ENCODE results near the gene NMD3. TPM values are rescaled to one million over a fixed set of nuclear protein-coding genes. Genes with fewer than 3 reads are reported as not detected.

Gene NMD3
- polyA plus RNA-seq, 1 experiment, result 70.5 TPM

- POLR2A ChIA-PET, result interaction anchor here (0.7 kb wide), 1 partner anchor 46 kb away, joined by 3 read pairs; no protein-coding TSS in a partner anchor
- CTCF ChIA-PET, result interaction anchor here (1.5 kb wide), 1 partner anchor 45 kb away, joined by 5 read pairs; no protein-coding TSS in a partner anchor
- H3K27ac ChIP-seq (ENCODE audit: low read depth, low read length), result no peak overlapping the region
- H3K27me3 ChIP-seq (ENCODE audit: control insufficient read depth, insufficient read depth, low read length), result no peaks in the 10 kb centered on the region
- no peak for DNase-seq (ENCODE audit: low read depth, low spot score)
- H3K9me3 ChIP-seq (ENCODE audit: control insufficient read depth, insufficient read depth, low read length), result peaks cover 3% of the 10 kb centered on the region
- no peak for TF ChIP-seq CTCF (IDR thresholded peaks at IDR 0.05; ENCODE audit: low read depth, low read length)
- H3K4me3 ChIP-seq (ENCODE audit: low read depth, low read length), result no peak overlapping the region
These were observed 46.5 kb downstream of the NMD3 start for GRCh38 chr3:161267646-161268045.

- no peaks in the 10 kb centered on the region for H3K27me3 ChIP-seq (ENCODE audit: control insufficient read depth, insufficient read depth, low read length)
- no peak for DNase-seq (ENCODE audit: low read depth, low spot score)
- peaks cover 3% of the 10 kb centered on the region for H3K9me3 ChIP-seq (ENCODE audit: control insufficient read depth, insufficient read depth, low read length)
- ChIA-PET CTCF (interaction anchor here (0.5 to 1.5 kb wide), 2 partner anchors 46 to 138 kb away, joined by 3 to 5 read pairs; no protein-coding TSS in a partner anchor), POLR2A (no interaction called here)
- TF ChIP-seq CTCF (IDR thresholded peaks at IDR 0.05; ENCODE audit: low read depth, low read length), result no peak
- H3K27ac ChIP-seq (ENCODE audit: low read depth, low read length), result no peak overlapping the region
- H3K4me3 ChIP-seq (ENCODE audit: low read depth, low read length), result no peak overlapping the region
These were observed 47.5 kb downstream of the NMD3 start for GRCh38 chr3:161268601-161269000.

- CTCF ChIA-PET, result interaction anchor here (0.7 to 3.8 kb wide), 7 partner anchors 13 to 585 kb away, joined by 3 to 27 read pairs (median 4); no protein-coding TSS in a partner anchor
- Histone ChIP-seq H3K9me3 (ENCODE audit: control insufficient read depth, insufficient read depth, low read length) (no peaks in the 10 kb centered on the region; the same call in 1 of the 2 replicates), H3K27me3 (ENCODE audit: control insufficient read depth, insufficient read depth, low read length) (no peaks in the 10 kb centered on the region), H3K4me3 (ENCODE audit: low read depth, low read length) (no peak overlapping the region), H3K27ac (ENCODE audit: low read depth, low read length) (no peak overlapping the region)
- POLR2A ChIA-PET, result interaction anchor here (0.7 kb wide), 1 partner anchor 39 kb away, joined by 4 read pairs; no protein-coding TSS in a partner anchor
- DNase-seq (ENCODE audit: low read depth, low spot score), result no peak
- no peak for TF ChIP-seq CTCF (IDR thresholded peaks at IDR 0.05; ENCODE audit: low read depth, low read length)
These were observed 49.9 kb downstream of the NMD3 start for GRCh38 chr3:161270991-161271390.

- CTCF ChIA-PET, result interaction anchor here (0.6 to 3.8 kb wide), 10 partner anchors 14 to 585 kb away, joined by 3 to 27 read pairs (median 3); no protein-coding TSS in a partner anchor
- POLR2A ChIA-PET, result interaction anchor here (0.7 kb wide), 1 partner anchor 40 kb away, joined by 4 read pairs; no protein-coding TSS in a partner anchor
- H3K27me3 ChIP-seq (ENCODE audit: control insufficient read depth, insufficient read depth, low read length), result no peaks in the 10 kb centered on the region
- no peak for TF ChIP-seq CTCF (IDR thresholded peaks at IDR 0.05; ENCODE audit: low read depth, low read length)
- no peak overlapping the region for H3K4me3 ChIP-seq (ENCODE audit: low read depth, low read length)
- no peak overlapping the region for H3K27ac ChIP-seq (ENCODE audit: low read depth, low read length)
- no peak for DNase-seq (ENCODE audit: low read depth, low spot score)
- no peaks in the 10 kb centered on the region; the same call in 1 of the 2 replicates for H3K9me3 ChIP-seq (ENCODE audit: control insufficient read depth, insufficient read depth, low read length)
These were observed 50.5 kb downstream of the NMD3 start for GRCh38 chr3:161271646-161272045.

GRCh38 chr3:161272524-161272923 lies 51.4 kb downstream of the NMD3 start:
- ChIA-PET POLR2A (no interaction called here), CTCF (interaction anchor here (0.7 to 3.8 kb wide), 6 partner anchors 14 to 331 kb away, joined by 3 to 27 read pairs (median 3); no protein-coding TSS in a partner anchor)
- Histone ChIP-seq H3K9me3 (ENCODE audit: control insufficient read depth, insufficient read depth, low read length) (no peaks in the 10 kb centered on the region; the same call in none of the 2 replicates), H3K27me3 (ENCODE audit: control insufficient read depth, insufficient read depth, low read length) (no peaks in the 10 kb centered on the region), H3K4me3 (ENCODE audit: low read depth, low read length) (no peak overlapping the region), H3K27ac (ENCODE audit: low read depth, low read length) (no peak overlapping the region)
- DNase-seq (ENCODE audit: low read depth, low spot score), result no peak
- TF ChIP-seq CTCF (IDR thresholded peaks at IDR 0.05; ENCODE audit: low read depth, low read length), result no peak
